Measurements from ENCODE around the gene TMEM30A. TPM values are rescaled to one million over a fixed set of nuclear protein-coding genes. Genes with fewer than 3 reads are reported as not detected.

Gene TMEM30A
- total RNA-seq, 1 experiment from 2014 or later, result 130 TPM

DNA sequence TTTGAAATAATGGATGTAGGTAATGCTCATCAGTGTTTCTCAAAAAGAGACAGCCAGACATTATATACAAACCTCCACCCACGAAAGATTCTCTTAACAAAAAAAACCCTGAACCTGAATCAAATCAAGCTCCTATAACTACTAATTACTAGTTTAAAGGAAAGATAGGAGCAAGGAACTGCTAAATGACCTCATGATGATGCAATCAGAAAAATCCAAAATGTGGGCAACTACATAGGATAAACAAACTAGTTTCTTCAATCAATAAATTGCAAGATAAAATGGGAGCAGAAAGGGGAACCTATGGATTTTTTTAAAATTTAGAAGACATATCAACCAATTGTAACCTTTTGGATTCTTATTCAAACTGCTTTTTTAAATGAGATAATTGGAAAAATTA is 43.2 kb upstream of the TMEM30A start:
- no peak for ATAC-seq
- no peak overlapping the region for H3K27ac ChIP-seq (ENCODE audit: low read length)
- intact Hi-C loops (cut with micrococcal nuclease; ENCODE audit: unreplicated experiment), result no loop called here
- in situ Hi-C loops (cut with HindIII; ENCODE audit: low pct_unique_long_range_greater_than_20kb, low sequenced_read_pairs), result no loop called here
- no peak overlapping the region for H3K4me3 ChIP-seq (ENCODE audit: low read depth in 2 of 2, low read length in 2 of 2)
- BruUV-seq (replicated peaks), result no TSS peak
- no peaks in the 10 kb centered on the region for H3K4me1 ChIP-seq (ENCODE audit: control insufficient read depth, insufficient read depth, low read length)
- H3K27me3 ChIP-seq (ENCODE audit: control insufficient read depth, insufficient read depth, low read length), result no peaks in the 10 kb centered on the region
- H3K36me3 ChIP-seq (ENCODE audit: control insufficient read depth, insufficient read depth, low read length), result no peaks in the 10 kb centered on the region
- POLR2A ChIA-PET, result no interaction called here
- CTCF ChIA-PET, result no interaction called here
- H3K9me3 ChIP-seq (ENCODE audit: control insufficient read depth, insufficient read depth, low read depth, low read length), result no peaks in the 10 kb centered on the region
- DNase-seq (ENCODE audit: low read depth, low spot score), result no peak
- no peak for TF ChIP-seq POLR2AphosphoS5 (IDR thresholded peaks at IDR 0.05; ENCODE audit: low read depth, low read length)
- TF ChIP-seq SIN3A (IDR thresholded peaks at IDR 0.05; ENCODE audit: borderline replicate concordance, insufficient read depth, low read depth, low read length), result no peak
- TF ChIP-seq, protein P1, sequence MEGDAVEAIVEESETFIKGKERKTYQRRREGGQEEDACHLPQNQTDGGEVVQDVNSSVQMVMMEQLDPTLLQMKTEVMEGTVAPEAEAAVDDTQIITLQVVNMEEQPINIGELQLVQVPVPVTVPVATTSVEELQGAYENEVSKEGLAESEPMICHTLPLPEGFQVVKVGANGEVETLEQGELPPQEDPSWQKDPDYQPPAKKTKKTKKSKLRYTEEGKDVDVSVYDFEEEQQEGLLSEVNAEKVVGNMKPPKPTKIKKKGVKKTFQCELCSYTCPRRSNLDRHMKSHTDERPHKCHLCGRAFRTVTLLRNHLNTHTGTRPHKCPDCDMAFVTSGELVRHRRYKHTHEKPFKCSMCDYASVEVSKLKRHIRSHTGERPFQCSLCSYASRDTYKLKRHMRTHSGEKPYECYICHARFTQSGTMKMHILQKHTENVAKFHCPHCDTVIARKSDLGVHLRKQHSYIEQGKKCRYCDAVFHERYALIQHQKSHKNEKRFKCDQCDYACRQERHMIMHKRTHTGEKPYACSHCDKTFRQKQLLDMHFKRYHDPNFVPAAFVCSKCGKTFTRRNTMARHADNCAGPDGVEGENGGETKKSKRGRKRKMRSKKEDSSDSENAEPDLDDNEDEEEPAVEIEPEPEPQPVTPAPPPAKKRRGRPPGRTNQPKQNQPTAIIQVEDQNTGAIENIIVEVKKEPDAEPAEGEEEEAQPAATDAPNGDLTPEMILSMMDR (IDR thresholded peaks at IDR 0.05), result no peak
- no peak for TF ChIP-seq TCF7L2 (IDR thresholded peaks at IDR 0.05; ENCODE audit: low read depth, low read length)
- TF ChIP-seq, protein P2, sequence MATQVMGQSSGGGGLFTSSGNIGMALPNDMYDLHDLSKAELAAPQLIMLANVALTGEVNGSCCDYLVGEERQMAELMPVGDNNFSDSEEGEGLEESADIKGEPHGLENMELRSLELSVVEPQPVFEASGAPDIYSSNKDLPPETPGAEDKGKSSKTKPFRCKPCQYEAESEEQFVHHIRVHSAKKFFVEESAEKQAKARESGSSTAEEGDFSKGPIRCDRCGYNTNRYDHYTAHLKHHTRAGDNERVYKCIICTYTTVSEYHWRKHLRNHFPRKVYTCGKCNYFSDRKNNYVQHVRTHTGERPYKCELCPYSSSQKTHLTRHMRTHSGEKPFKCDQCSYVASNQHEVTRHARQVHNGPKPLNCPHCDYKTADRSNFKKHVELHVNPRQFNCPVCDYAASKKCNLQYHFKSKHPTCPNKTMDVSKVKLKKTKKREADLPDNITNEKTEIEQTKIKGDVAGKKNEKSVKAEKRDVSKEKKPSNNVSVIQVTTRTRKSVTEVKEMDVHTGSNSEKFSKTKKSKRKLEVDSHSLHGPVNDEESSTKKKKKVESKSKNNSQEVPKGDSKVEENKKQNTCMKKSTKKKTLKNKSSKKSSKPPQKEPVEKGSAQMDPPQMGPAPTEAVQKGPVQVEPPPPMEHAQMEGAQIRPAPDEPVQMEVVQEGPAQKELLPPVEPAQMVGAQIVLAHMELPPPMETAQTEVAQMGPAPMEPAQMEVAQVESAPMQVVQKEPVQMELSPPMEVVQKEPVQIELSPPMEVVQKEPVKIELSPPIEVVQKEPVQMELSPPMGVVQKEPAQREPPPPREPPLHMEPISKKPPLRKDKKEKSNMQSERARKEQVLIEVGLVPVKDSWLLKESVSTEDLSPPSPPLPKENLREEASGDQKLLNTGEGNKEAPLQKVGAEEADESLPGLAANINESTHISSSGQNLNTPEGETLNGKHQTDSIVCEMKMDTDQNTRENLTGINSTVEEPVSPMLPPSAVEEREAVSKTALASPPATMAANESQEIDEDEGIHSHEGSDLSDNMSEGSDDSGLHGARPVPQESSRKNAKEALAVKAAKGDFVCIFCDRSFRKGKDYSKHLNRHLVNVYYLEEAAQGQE (IDR thresholded peaks at IDR 0.05; ENCODE audit: insufficient read depth in 1 of 2, low read depth in 2 of 2, low read length in 1 of 2), result no peak

- no peak for ATAC-seq
Observed at GRCh38 chr6:75326557-75327258, 42.1 kb upstream of the TMEM30A start.

DNA sequence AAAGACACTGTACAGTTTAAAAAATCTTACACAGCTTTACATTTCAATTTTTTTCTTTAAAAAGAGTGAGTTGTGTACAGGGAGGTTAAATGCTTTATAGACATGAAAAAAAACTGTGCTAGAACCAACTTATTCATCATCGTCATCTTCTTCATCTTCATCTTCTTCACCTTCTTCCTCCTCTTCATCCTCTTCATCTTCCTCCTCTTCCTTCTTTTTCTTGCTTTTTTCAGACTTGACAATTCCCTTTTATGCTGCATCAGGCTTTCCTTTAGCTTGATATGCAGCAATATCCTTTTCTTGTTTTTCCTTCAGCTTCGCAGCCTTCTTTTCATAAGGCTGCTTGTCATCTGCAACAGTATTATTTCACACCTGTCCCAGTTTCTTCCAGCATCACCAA is 34.3 kb upstream of the TMEM30A start:
- Histone ChIP-seq H3K4me1 (ENCODE audit: control insufficient read depth, insufficient read depth, low read length) (no peaks in the 10 kb centered on the region), H3K4me3 (ENCODE audit: low read depth in 2 of 2, low read length in 2 of 2) (no peak overlapping the region), H3K36me3 (ENCODE audit: control insufficient read depth, insufficient read depth, low read length) (no peaks in the 10 kb centered on the region), H3K9me3 (ENCODE audit: control insufficient read depth, insufficient read depth, low read depth, low read length) (no peaks in the 10 kb centered on the region), H3K27ac (ENCODE audit: low read length) (no peak overlapping the region), H3K27me3 (ENCODE audit: control insufficient read depth, insufficient read depth, low read length) (no peaks in the 10 kb centered on the region)
- in situ Hi-C loops (cut with HindIII; ENCODE audit: low pct_unique_long_range_greater_than_20kb, low sequenced_read_pairs) (no loop called here), intact Hi-C loops (cut with micrococcal nuclease; ENCODE audit: unreplicated experiment) (no loop called here)
- no TSS peak for BruUV-seq (replicated peaks)
- ChIA-PET CTCF (no interaction called here), POLR2A (no interaction called here)
- TF ChIP-seq POLR2AphosphoS5 (IDR thresholded peaks at IDR 0.05; ENCODE audit: low read depth, low read length) (no peak), SIN3A (IDR thresholded peaks at IDR 0.05; ENCODE audit: borderline replicate concordance, insufficient read depth, low read depth, low read length) (no peak), TCF7L2 (IDR thresholded peaks at IDR 0.05; ENCODE audit: low read depth, low read length) (no peak)
- TF ChIP-seq, protein P2 (IDR thresholded peaks at IDR 0.05; ENCODE audit: insufficient read depth in 1 of 2, low read depth in 2 of 2, low read length in 1 of 2), result no peak
- TF ChIP-seq, protein P1 (IDR thresholded peaks at IDR 0.05), result no peak
- ATAC-seq (no peak), DNase-seq (ENCODE audit: low read depth, low spot score) (no peak)

More at GRCh38 chr6:75326557-75327258, 42.1 kb upstream of the TMEM30A start:
- POLR2A ChIA-PET, result interaction anchor here (0.5 kb wide), 1 partner anchor 9 kb away, joined by 13 read pairs; no protein-coding TSS in a partner anchor
- H3K9me3 ChIP-seq (ENCODE audit: control insufficient read depth, insufficient read depth, low read depth, low read length), result no peaks in the 10 kb centered on the region
- intact Hi-C loops (cut with micrococcal nuclease; ENCODE audit: unreplicated experiment) (no loop called here), in situ Hi-C loops (cut with HindIII; ENCODE audit: low pct_unique_long_range_greater_than_20kb, low sequenced_read_pairs) (no loop called here)
- TF ChIP-seq TCF7L2 (IDR thresholded peaks at IDR 0.05; ENCODE audit: low read depth, low read length), result no peak
- CTCF ChIA-PET, result interaction anchor here (1.1 kb wide), 1 partner anchor 29 kb away, joined by 3 read pairs; no protein-coding TSS in a partner anchor
- DNase-seq (ENCODE audit: low read depth, low spot score), result no peak
- no TSS peak for BruUV-seq (replicated peaks)
- H3K4me3 ChIP-seq (ENCODE audit: low read depth in 2 of 2, low read length in 2 of 2), result no peak overlapping the region
- H3K27ac ChIP-seq (ENCODE audit: low read length), result no peak overlapping the region
- no peaks in the 10 kb centered on the region for H3K4me1 ChIP-seq (ENCODE audit: control insufficient read depth, insufficient read depth, low read length)
- no peaks in the 10 kb centered on the region for H3K36me3 ChIP-seq (ENCODE audit: control insufficient read depth, insufficient read depth, low read length)
- H3K27me3 ChIP-seq (ENCODE audit: control insufficient read depth, insufficient read depth, low read length), result no peaks in the 10 kb centered on the region
